Right cardiac atrium (tissue), 5 donors: ENCODE data around the gene TMOD3. TPM values are rescaled to one million over a fixed set of nuclear protein-coding genes. Genes with fewer than 3 reads are reported as not detected.

Source experiments
- ATAC-seq, 2 donors: fragments of 200-7000 bp; cut with Tn5 transposase; one replicate each; pipeline versions ENCODE4 v1.8.0 to v1.9.1; 2020; ENCODE audit warnings: moderate library complexity in 2 of 2, mild to moderate bottlenecking in 1 of 2
- DNase-seq, 3 donors: peaks; one replicate each; pipeline ENCODE4 v3.0.0-alpha.2; 2020
- H3K27ac ChIP-seq: one replicate; pipeline ENCODE4 v1.5.1; 2013; ENCODE audit warnings: mild to moderate bottlenecking, low read length, control low read depth, moderate library complexity
- H3K27me3 ChIP-seq: one replicate; pipeline ENCODE4 v1.6.1; 2013; ENCODE audit not compliant: control insufficient read depth, insufficient read depth
- H3K4me1 ChIP-seq: one replicate; pipeline ENCODE4 v1.6.1; 2013; ENCODE audit warnings: low read length; ENCODE audit not compliant: control insufficient read depth, insufficient read depth
- H3K4me3 ChIP-seq: one replicate; pipeline ENCODE4 v1.5.1; 2013; ENCODE audit warnings: low read length, control low read depth
- H3K9me3 ChIP-seq: one replicate; pipeline ENCODE4 v1.6.1; 2013; ENCODE audit warnings: low read length; ENCODE audit not compliant: control insufficient read depth
- whole genome bisulfite sequencing: extraction: QIAGEN DNeasy Blood & Tissue Kit; methylation state at CpG from one replicate; pipeline ENCODE4 v1.1.7; 2013; 5-methylcytosine and 5-hydroxymethylcytosine counted together
- intact Hi-C, 4 donors: fragments of 100-400 bp; cut with DNase I; formaldehyde crosslinking; loops; one replicate each; pipeline versions ENCODE4 v1.11.0 to v1.14.0; 2022 to 2023
- polyA plus RNA-seq: library from polyadenylated mRNA; stranded (reverse); fragments of 200-250 nt; gene quantifications from one replicate; pipeline ENCODE4 v1.2.3, GENCODE V29; 2013
- total RNA-seq, 4 donors: library from RNA; stranded (reverse); fragmentation: NEBNext Ultra II Directional; extraction: Animal tissue kit (Norgen Biotek cat#: 25700); gene quantifications; one replicate each; pipeline ENCODE4 v1.2.1, GENCODE V29; 2021
- donor health status: healthy with polysubstance abuse.
- donor health status: DM: no; HTN: yes; CAD: no.
- donor health status: DM: no; HTN: no; CAD: no.
- donor health status: DM: no; HTN: yes; CAD: no; lungs with severe emphysema.
- donor health status: DM: yes; HTN: yes; CAD: no.

The TMOD3 gene
- total and polyA plus RNA-seq, 5 donors, result 23.1 to 31.4 (median 26.0) TPM

DNA sequence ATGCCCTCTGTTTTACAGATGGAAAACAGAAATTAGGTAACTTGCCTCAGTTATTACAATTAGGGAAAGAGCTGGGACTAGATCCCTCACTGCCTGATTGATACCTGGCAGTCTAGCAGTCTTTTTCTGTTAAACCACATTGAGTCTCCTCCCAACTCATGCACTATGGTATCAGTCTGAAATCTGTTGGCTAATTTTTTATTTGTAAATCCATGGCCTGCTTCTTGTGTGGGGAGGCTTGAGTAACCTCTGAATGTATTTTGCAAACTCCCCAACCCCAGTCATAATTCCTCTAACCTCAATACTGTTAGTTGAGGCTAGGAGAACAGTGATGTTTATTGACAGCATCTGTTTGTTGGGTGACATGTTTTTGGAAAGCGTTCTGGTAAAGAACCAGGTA is 35.9 kb downstream of the TMOD3 start:
- Histone ChIP-seq H3K27ac (no peak overlapping the region), H3K4me1 (peaks cover 3% of the 10 kb centered on the region), H3K9me3 (no peaks in the 10 kb centered on the region), H3K4me3 (no peak overlapping the region), H3K27me3 (no peaks in the 10 kb centered on the region)
- intact Hi-C loops, result no loop called here
- no peak for ATAC-seq
- WGBS, result 96% methylated on average over 1 of the region's 1 CpG
- no peak for DNase-seq

DNA sequence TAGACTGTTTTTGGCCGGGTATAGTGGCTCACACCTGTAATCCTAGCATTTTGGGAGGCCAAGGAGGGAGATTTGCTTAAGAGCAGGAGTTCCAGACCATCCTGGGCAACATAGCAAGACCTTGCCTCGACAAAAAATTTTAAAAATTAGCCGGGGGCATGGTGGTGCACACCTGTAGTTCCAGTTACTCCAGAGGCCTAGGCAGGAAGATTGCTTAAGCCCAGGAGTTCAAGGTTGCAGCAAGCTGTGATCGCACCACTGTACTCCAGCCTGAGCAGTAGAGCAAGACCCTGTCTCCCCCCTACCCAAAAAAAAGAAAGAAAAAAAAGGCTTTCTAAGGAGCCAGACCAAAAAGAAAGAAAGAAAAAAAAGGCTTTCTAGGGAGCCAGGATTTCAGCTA is 36.7 kb downstream of the TMOD3 start:
- H3K4me1 ChIP-seq, result peaks cover 3% of the 10 kb centered on the region
- no peaks in the 10 kb centered on the region for H3K9me3 ChIP-seq
- no peak overlapping the region for H3K4me3 ChIP-seq
- DNase-seq, result no peak
- H3K27me3 ChIP-seq, result no peaks in the 10 kb centered on the region
- ATAC-seq, result no peak
- H3K27ac ChIP-seq, result no peak overlapping the region
- WGBS, result 95% methylated on average over 4 of the region's 4 CpGs
- intact Hi-C loops, result no loop called here

DNA sequence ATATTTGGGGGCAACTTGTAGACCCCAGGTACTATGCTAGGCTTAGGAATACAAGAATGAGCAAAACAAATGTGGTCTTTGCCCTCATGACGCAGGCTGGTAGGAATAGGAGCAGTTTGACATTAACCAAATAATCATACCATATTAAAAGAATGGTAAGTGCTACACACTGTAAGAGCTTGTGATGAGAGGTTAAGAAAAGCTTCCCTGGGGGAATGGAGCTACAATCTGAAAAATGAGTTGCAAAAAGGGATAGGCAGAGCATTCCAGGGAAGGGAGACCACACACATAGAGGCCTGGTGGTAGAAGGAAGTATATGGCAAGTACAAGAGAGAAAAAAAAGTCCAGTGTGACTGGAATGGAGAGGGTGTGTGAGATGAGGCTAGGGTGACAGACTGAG is 37.3 kb downstream of the TMOD3 start:
- Histone ChIP-seq H3K4me1 (peaks cover under 1% of the 10 kb centered on the region), H3K9me3 (no peaks in the 10 kb centered on the region), H3K4me3 (no peak overlapping the region), H3K27ac (no peak overlapping the region), H3K27me3 (no peaks in the 10 kb centered on the region)
- 99% methylated on average over 1 of the region's 1 CpG for WGBS
- no peak for ATAC-seq
- intact Hi-C loops, result no loop called here
- no peak for DNase-seq

DNA sequence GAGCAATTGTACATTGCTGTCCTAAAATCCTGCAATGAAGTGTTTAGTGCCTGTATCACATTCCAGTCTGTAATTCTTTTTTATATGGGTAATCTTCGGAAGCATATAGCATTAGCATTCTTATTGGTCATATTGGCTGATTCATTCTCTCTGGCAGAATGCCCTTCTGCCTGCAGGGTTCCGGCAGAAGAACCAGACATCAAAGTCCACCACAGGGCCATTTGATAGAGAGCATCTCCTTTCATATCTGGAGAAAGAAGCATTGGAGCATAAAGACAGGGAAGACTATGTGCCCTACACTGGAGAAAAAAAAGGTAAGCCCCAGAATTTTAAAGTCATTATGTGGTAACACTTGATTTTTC is 39.6 kb downstream of the TMOD3 start:
- Histone ChIP-seq H3K27me3 (no peaks in the 10 kb centered on the region), H3K27ac (no peak overlapping the region), H3K4me1 (no peaks in the 10 kb centered on the region), H3K4me3 (no peak overlapping the region), H3K9me3 (no peaks in the 10 kb centered on the region)
- intact Hi-C loops, result no loop called here
- DNase-seq (no peak), ATAC-seq (no peak)
- WGBS, result 55% methylated on average over 2 of the region's 2 CpGs

DNA sequence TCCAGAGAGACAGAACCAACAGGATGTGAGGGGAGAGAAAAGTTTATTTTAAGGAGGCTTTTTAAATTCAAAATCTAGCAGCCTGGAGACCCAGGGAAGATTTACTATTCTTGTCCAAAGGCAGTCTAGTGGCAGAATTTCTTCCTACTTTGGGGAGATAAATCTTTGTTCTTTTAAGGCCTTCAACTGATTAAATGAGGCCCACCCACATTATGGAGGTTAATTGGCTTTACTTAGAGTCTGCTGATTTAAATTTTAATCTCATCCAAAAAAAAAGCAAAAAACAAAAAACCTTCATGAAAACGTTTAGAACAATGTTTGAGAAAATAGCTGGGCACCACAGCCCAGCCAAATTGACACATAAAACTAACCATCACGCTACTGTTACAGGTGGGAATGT is 41.3 kb downstream of the TMOD3 start:
- no peaks in the 10 kb centered on the region for H3K9me3 ChIP-seq
- WGBS, result 72% methylated on average over 2 of the region's 2 CpGs
- intact Hi-C loops, result no loop called here
- no peaks in the 10 kb centered on the region for H3K27me3 ChIP-seq
- no peak overlapping the region for H3K4me3 ChIP-seq
- DNase-seq, result no peak
- no peak overlapping the region for H3K27ac ChIP-seq
- peaks cover 2% of the 10 kb centered on the region for H3K4me1 ChIP-seq
- no peak for ATAC-seq

DNA sequence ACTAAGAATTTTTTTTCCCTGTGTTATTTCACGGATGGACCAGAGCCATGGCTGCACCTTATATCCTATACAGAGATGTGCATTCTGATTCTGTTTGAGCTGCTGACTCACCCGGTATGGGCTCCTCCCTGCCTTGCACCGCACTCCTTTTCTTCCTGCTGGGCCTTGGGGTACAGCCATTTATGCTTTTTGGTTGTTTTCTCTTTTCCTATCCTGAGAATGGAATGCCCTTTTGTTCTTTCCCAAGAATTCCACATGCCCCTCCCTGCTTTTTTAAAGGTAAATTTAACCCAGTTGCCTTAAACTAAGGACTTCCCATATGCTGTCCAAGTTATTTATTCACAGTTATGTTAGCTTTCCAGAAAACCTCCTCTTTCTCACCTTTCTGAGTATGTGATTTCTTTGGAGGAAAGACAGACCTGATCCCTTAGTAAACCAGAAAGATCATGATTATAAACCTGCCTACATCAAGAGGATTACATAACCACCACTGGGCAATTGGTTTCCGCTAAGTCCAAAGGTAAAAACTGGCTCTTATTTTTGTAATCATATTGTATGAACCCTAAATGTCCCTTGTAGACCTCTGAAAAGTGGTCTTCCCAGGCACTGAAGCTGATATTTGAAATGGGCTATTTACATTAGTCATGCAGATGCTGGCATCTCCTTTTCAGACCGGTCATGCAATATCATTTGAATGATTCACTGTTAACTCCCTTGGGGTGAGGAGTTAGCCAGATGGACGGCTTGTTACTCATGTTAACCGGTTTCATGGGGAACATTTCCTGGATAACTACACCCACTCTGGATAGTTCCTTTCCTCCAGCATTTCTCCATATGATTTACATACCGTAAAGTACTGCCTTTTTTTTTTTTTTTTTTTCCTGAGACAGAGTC is 45.5 kb downstream of the TMOD3 start:
- no peak overlapping the region for H3K4me3 ChIP-seq
- intact Hi-C loops, result no loop called here
- H3K27ac ChIP-seq, result peak overlapping the region; percentile 23
- ATAC-seq (peak; percentile 70 to 79), DNase-seq (peak in 1 of 3 donors; percentile 25)
- WGBS, result 55% methylated on average over 8 of the region's 8 CpGs
- H3K4me1 ChIP-seq, result peaks cover 4% of the 10 kb centered on the region
- H3K9me3 ChIP-seq, result no peaks in the 10 kb centered on the region
- no peaks in the 10 kb centered on the region for H3K27me3 ChIP-seq

DNA sequence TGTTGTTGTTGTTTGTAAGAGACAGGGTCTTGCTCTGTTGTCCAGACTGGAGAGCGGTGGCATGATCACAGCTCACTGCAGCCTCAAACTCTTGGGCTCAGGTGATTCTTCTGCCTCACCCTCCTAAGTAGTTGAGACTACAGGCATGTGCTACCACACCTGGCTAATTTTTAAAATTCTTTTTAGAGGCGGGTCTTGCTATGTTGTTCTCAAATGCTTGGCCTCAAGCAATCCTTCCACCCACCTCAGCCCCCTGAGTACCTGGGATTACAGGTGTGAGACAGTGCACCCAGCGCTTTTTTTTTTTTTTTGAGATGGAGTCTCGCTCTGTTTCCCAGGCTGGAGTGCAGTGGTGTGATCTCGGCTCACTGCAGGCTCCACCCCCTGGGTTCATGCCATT is 46.7 kb downstream of the TMOD3 start:
- Histone ChIP-seq H3K27me3 (no peaks in the 10 kb centered on the region), H3K27ac (no peak overlapping the region), H3K4me1 (peaks cover 4% of the 10 kb centered on the region), H3K9me3 (no peaks in the 10 kb centered on the region), H3K4me3 (no peak overlapping the region)
- intact Hi-C loops, result no loop called here
- no peak for DNase-seq
- WGBS, result 98% methylated on average over 5 of the region's 5 CpGs
- no peak for ATAC-seq

DNA sequence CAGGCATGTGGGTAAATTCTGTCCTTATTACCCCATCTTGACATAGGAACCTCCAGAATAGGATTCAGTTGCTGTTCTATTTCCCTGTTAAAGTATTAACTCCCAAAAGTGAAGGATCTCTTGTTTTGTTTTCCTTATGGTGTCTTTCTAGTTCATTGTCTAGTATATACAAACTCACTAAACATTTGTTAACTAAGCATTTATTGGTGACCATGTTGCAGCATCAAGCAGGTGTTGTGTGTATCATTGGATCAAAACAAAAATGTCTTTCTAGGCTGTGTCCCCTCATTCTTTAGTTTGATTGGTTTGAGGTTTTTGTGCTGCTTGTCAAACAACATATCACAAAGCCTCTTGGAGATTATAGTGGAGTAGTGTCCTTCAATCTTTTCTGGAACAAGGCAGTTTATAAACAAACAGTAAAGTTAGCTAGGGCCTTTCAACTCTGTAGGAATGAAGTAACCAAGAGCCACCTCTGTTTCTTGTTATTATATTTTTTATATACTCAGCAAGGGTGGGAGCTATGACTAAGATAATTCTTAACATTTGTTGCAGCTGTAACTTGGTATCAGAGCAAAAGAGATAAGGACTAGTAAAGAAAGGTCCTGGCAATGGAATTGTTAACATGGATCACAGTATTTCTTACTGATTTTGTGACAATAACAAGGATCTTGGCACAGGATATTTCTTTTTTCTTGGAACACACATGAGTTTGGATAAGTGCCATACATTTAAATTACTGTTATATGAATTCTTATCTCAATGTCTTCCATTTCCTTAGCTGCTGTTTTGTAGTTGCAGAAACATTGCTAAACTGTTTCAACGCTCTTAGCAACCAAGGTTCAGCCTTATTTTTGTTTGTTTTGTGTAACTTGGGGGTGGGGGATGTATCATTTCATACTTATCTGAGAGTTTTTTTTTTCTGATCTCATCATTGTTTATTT is 49.3 kb downstream of the TMOD3 start:
- intact Hi-C loops, result no loop called here
- WGBS, result 9% methylated on average over 1 of the region's 1 CpG
- H3K27ac ChIP-seq, result no peak overlapping the region
- H3K4me3 ChIP-seq, result no peak overlapping the region
- ATAC-seq (peak; percentile 66 to 85), DNase-seq (no peak)
- H3K4me1 ChIP-seq, result peaks cover 5% of the 10 kb centered on the region
- H3K9me3 ChIP-seq, result no peaks in the 10 kb centered on the region
- no peaks in the 10 kb centered on the region for H3K27me3 ChIP-seq

DNA sequence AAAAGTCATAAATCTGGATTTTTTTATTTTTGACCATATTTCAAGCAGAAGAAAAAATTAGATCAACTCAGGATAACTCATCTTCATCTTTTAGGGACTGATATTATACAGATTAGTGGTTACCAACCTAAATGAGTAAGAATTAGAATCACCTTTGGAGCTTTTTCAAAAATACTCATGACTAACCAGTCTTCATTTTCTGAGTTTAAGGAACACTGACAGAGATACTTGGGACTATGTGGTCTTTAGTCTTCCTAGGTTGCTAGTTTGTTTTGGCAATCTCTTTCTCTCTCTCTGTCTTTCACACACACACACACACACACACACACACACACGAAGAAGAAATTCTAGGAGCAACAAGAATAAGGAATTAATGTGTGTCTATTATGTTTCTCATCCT is 50.1 kb downstream of the TMOD3 start:
- no peak for DNase-seq
- intact Hi-C loops, result no loop called here
- Histone ChIP-seq H3K9me3 (no peaks in the 10 kb centered on the region), H3K4me1 (peaks cover 9% of the 10 kb centered on the region), H3K27ac (peak overlapping the region; percentile 52), H3K27me3 (no peaks in the 10 kb centered on the region), H3K4me3 (no peak overlapping the region)
- no peak for ATAC-seq
- 30% methylated on average over 1 of the region's 1 CpG for WGBS

DNA sequence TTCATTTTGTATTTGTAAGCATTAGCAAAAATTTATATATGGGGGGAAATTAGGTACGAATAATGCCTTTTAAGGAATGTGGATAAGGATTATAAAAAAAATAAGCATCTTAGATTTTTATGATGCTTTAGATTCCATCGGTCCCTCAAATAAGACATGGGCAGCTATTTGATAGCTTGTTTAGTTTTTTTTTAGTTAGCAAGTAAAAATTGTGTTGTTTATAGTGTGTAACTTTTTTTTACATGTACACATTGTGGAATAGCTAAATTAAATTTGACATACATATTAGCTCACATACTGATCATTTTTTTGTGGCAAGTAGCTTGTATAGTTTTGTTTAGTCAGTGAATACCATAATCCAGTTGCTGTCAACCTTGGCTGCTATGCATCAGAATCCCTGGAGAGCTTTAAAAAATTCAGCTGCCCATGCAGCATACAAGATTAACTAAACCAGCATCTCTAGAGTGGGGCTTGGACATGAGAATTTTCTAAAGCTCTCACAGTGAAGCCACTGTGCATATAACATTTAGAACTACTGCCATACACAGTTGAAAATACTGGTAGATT is 53.9 kb downstream of the TMOD3 start:
- no peak for DNase-seq
- intact Hi-C loops, result no loop called here
- Histone ChIP-seq H3K9me3 (no peaks in the 10 kb centered on the region), H3K4me1 (peaks cover 9% of the 10 kb centered on the region), H3K27ac (no peak overlapping the region), H3K27me3 (no peaks in the 10 kb centered on the region), H3K4me3 (no peak overlapping the region)
- ATAC-seq, result no peak
- WGBS, result 81% methylated on average over 2 of the region's 2 CpGs

DNA sequence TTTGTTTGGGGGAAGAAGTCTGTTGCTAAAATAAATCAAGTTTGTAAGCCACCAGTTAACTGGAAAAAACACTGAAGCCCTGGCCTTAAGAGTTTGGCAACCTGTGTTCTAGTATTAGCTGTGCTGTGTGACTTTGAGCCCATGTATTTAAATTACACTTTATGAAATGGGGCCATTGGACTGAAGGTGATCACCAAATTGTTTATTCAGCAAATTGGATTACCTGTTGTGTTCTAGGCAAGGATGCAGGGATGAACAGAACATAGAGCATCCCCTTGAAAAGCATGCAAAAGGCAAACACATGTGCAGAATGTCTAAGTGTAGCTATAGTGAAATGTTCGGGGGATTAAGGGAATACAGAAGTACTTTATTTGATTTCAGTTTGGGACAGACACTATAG is 54.6 kb downstream of the TMOD3 start:
- H3K4me1 ChIP-seq, result peaks cover 9% of the 10 kb centered on the region
- H3K4me3 ChIP-seq, result no peak overlapping the region
- DNase-seq (no peak), ATAC-seq (no peak)
- no peaks in the 10 kb centered on the region for H3K27me3 ChIP-seq
- no peaks in the 10 kb centered on the region for H3K9me3 ChIP-seq
- WGBS, result 88% methylated on average over 1 of the region's 1 CpG
- intact Hi-C loops, result no loop called here
- no peak overlapping the region for H3K27ac ChIP-seq
